Measurements from ENCODE around the gene CBX4. TPM values are rescaled to one million over a fixed set of nuclear protein-coding genes. Genes with fewer than 3 reads are reported as not detected.
A peak's percentile ranks its signal among the peaks of the same experiment; 100 is the strongest.

CBX4 gene
- total RNA-seq, 4 donors from 2014 or later: 3.0 to 9.0 (median 5.3) TPM

DNA sequence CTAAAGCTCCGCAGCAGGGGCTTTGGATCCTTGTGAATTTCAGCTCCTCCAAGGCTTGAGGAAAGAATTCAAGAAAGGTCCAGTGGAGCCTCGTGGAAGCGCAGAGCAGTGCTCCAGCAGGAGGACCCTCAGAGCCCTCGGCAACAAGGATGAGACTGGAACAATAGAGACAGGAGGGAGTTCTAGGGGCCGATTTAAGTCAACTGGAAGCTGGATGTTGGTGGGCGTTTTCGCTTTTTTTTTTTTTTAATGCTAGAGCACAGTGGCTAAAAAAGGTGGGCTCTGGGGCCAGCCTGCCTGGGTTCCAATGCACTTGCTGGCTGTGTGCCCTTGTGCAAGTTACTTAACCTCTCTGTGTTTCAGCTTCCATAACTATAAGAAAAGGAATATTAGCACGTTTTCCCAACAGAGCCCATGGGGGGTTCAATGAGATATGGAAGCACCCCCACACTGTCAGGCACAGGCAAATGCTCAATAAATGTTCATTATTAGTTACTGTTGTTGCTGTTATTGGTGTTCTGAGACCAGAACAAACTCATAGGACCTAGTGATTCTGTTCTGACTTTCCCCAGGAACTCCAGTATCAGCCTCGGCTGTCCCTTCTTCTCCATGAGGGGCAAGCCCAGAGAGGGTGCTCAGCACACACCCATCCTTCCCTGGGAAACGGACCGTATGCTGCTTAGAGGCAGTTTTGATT, 37.1 kb downstream of the CBX4 start:
- no peak for ATAC-seq
- no peaks in the 10 kb centered on the region for H3K9me3 ChIP-seq
- H3K4me1 ChIP-seq: peaks cover 10 to 30% of the 10 kb centered on the region in 2 donors
- intact Hi-C loops (cut with DNase I; ENCODE audit: low total_unique reads) (no loop called here), in situ Hi-C loops (cut with MboI; ENCODE audit: low sequenced_read_pairs in 4 of 4) (no loop called here)
- peaks cover 94 to 96% (median 96%) of the 10 kb centered on the region in 3 donors for H3K27me3 ChIP-seq
- TF ChIP-seq, protein P1, sequence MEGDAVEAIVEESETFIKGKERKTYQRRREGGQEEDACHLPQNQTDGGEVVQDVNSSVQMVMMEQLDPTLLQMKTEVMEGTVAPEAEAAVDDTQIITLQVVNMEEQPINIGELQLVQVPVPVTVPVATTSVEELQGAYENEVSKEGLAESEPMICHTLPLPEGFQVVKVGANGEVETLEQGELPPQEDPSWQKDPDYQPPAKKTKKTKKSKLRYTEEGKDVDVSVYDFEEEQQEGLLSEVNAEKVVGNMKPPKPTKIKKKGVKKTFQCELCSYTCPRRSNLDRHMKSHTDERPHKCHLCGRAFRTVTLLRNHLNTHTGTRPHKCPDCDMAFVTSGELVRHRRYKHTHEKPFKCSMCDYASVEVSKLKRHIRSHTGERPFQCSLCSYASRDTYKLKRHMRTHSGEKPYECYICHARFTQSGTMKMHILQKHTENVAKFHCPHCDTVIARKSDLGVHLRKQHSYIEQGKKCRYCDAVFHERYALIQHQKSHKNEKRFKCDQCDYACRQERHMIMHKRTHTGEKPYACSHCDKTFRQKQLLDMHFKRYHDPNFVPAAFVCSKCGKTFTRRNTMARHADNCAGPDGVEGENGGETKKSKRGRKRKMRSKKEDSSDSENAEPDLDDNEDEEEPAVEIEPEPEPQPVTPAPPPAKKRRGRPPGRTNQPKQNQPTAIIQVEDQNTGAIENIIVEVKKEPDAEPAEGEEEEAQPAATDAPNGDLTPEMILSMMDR (IDR thresholded peaks at IDR 0.05 in 4 of 5, conservative IDR thresholded peaks at IDR 0.05 in 1 of 5): no peak
- no peak for TF ChIP-seq POLR2A (IDR thresholded peaks at IDR 0.05)
- peak overlapping the region in 1 of 4 donors; percentile 14 for H3K4me3 ChIP-seq
- H3K36me3 ChIP-seq: no peaks in the 10 kb centered on the region
- DNase-seq: no peak
- H3K27ac ChIP-seq: no peak overlapping the region

DNA sequence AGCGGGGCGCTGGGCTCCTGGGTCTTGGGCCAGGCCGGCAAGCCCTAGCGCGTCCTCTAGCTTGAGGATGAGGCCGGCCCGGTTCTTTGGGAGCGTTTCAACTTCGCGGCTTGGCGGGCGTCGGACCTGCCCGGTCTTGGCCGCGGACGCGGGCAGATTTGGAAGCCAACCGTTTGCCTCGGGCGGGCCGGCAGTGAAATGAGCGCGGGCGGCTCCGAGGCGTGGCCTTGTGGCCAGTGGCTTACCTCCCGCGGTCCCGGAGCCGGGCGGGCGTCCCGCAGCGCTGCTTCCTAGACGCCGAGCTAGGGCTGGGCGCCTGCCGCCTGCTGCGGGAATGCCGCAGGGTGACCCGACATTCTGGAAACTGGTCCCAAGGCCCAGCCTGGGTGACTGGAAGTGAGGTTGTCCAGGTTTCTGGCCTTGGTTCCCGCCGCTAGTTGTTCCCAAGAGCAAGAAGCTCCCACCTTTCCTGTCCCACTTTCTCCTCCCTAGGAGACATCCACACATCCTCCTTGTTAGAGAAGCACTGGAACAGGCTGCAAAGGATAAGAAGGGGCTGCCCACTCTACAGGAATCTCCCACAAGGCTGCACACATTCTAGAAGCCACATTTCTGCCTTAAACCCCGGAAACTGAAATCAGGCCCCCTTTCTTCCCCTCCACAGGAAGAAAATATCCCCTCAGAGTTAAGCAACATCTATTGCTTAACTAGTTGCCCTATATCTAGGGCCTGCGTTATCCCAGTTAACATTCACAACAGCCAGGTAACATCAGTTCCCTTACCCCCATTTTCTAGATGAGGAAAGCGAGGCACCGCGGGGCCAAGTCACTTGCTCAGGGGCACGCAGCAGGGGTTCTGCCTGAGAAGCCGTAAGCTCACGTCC, 37.8 kb downstream of the CBX4 start:
- no peak for DNase-seq
- in situ Hi-C loops (cut with MboI; ENCODE audit: low sequenced_read_pairs in 4 of 4) (no loop called here), intact Hi-C loops (cut with DNase I; ENCODE audit: low total_unique reads) (no loop called here)
- no peak for ATAC-seq
- Histone ChIP-seq H3K4me1 (peaks cover 10 to 33% of the 10 kb centered on the region in 2 donors), H3K27ac (no peak overlapping the region), H3K9me3 (no peaks in the 10 kb centered on the region), H3K27me3 (peaks cover 88% of the 10 kb centered on the region in 3 donors), H3K36me3 (no peaks in the 10 kb centered on the region), H3K4me3 (no peak overlapping the region)
- no peak for TF ChIP-seq POLR2A (IDR thresholded peaks at IDR 0.05)
- TF ChIP-seq, protein P1 (IDR thresholded peaks at IDR 0.05 in 4 of 5, conservative IDR thresholded peaks at IDR 0.05 in 1 of 5): no peak

DNA sequence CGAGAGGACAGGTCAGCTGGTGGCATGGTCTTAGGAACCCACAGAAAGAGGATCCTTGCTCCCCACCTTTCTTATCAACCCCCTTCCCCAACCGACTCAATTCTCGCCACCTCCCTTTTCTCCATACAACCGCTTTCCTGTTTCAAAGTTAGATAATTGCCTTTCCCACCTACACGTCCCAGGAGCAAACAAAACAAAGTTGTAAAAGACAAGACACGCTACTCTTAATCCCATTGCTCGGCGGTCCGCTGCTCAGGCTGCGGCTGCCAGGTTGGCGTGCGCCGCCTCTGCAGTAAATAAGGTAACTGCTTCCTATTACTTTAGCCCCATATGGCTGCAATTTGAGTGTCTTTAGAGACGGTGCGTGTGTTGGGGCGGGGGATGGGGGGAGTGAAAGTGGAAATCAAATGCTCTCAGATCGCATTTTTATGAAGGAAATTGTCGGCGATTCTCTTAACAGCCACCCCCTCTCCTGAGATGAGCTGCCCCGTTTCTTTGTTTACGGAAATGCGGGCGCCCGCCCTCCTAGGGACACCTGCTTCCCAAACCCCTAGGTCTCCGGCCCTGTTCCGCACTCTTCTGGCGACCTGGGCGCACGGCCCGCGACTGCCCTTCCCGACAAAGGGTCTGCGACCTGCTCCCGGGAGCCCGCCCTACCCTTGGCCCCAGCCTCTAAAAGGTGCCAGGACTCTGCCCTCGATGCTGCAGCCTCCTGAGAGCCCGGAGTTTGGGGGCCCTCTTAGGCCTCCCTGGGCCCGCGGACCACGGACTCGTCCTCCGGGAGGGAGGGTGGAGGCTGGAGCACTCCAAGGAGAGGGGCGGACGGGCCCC, 38.7 kb downstream of the CBX4 start:
- Histone ChIP-seq H3K4me3 (no peak overlapping the region), H3K9me3 (no peaks in the 10 kb centered on the region), H3K27ac (no peak overlapping the region), H3K36me3 (no peaks in the 10 kb centered on the region), H3K4me1 (peaks cover 10 to 36% of the 10 kb centered on the region in 2 donors), H3K27me3 (peaks cover 79% of the 10 kb centered on the region in 3 donors)
- DNase-seq (no peak), ATAC-seq (no peak)
- intact Hi-C loops (cut with DNase I; ENCODE audit: low total_unique reads): no loop called here
- in situ Hi-C loops (cut with MboI; ENCODE audit: low sequenced_read_pairs in 4 of 4): no loop called here
- no peak for TF ChIP-seq POLR2A (IDR thresholded peaks at IDR 0.05)
- TF ChIP-seq, protein P1 (IDR thresholded peaks at IDR 0.05 in 4 of 5, conservative IDR thresholded peaks at IDR 0.05 in 1 of 5): no peak

DNA sequence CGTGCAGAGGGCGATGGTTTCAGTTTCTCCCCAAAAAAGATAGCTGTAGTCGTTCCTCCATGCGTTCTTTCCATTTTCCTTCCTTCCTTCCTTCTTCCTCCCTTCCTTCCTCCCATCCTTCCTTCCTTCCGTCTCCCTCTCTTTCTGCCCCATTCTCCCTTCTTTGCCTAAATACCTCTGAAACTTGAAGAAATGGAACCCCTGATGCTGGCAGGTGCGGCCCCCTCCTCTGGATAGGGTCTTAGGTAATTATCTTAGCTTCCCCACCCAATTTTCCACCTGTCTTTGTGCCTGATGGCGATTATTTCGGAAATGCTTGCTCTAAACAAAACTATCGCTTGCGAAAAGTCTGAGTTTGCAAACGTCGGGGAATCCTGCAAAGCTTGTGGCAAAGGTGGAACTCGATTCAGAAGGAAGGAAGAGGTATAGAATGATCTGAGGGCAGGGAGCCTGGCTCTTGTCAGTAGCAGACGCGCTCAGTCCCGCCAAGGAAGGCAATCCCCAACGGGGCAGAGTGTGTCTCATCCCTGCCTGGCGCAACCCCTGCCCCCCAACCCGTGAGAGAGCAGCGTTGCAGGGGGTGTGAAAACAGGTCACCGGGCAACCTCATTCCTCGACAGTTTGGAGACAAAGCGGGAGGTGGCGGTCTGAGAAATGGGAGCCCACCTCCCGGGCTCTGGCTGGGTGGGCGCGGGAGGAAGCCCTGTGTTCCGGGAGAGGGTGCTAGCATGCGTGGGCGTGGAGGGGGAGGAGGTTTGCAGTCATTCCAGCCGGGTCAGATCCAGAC, 39.5 kb downstream of the CBX4 start:
- peaks cover 71% of the 10 kb centered on the region in 3 donors for H3K27me3 ChIP-seq
- in situ Hi-C loops (cut with MboI; ENCODE audit: low sequenced_read_pairs in 4 of 4): no loop called here
- H3K4me3 ChIP-seq: peak overlapping the region in 1 of 4 donors; percentile 87
- peaks cover 10 to 36% of the 10 kb centered on the region in 2 donors for H3K4me1 ChIP-seq
- TF ChIP-seq, protein P1 (IDR thresholded peaks at IDR 0.05 in 4 of 5, conservative IDR thresholded peaks at IDR 0.05 in 1 of 5): no peak
- TF ChIP-seq POLR2A (IDR thresholded peaks at IDR 0.05): no peak
- no peaks in the 10 kb centered on the region for H3K9me3 ChIP-seq
- H3K36me3 ChIP-seq: no peaks in the 10 kb centered on the region
- ATAC-seq (no peak), DNase-seq (no peak)
- intact Hi-C loops (cut with DNase I; ENCODE audit: low total_unique reads): no loop called here
- no peak overlapping the region for H3K27ac ChIP-seq

All from gastrocnemius medialis (tissue), 4 donors.